ENCODE results near the gene SDR39U1.

The SDR39U1 gene

DNA sequence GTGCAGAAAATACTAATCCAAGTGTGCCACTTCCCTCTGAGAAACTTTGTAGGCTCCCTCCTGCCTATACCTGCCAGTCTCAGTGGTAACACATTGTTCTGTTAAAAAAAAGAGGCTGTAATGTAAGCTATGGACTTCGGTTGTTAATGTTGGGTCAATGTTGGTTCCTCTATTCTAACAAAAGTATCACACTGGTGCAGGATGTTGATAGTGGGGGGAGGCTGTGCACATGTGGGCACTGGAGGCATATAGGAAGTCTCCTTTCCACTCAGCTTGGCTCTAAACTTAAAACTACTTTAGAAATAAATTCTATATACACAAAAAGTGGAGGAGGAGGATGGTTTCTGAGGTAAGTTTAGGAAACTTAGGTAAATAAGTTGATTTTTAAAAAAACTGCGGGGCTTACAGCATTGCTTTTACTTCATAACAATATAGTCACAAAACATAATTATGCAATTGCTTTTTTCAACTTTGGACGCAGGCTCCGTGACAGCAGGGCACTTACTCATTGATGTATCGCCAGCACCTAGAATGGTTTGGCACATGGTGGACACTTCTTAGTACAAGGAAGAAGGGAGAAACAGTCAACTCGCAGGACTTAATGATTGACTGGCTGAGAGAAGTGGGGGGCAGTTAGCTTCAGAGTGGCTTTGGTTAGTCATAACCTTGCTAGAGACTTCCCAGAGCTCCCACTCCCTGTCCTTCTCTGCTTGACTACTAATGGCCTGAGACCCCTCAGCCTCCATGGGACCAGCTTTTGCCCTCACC lies 51.7 kb downstream of the SDR39U1 start:
- H3K4me3 ChIP-seq (replicated peaks; ENCODE audit: low read depth, low read length), result no peak overlapping the region
- DNase-seq (ENCODE audit: low read depth), result no peak

More for the DNA sequence above, 51.7 kb downstream of the SDR39U1 start:
- TF ChIP-seq, protein P1, sequence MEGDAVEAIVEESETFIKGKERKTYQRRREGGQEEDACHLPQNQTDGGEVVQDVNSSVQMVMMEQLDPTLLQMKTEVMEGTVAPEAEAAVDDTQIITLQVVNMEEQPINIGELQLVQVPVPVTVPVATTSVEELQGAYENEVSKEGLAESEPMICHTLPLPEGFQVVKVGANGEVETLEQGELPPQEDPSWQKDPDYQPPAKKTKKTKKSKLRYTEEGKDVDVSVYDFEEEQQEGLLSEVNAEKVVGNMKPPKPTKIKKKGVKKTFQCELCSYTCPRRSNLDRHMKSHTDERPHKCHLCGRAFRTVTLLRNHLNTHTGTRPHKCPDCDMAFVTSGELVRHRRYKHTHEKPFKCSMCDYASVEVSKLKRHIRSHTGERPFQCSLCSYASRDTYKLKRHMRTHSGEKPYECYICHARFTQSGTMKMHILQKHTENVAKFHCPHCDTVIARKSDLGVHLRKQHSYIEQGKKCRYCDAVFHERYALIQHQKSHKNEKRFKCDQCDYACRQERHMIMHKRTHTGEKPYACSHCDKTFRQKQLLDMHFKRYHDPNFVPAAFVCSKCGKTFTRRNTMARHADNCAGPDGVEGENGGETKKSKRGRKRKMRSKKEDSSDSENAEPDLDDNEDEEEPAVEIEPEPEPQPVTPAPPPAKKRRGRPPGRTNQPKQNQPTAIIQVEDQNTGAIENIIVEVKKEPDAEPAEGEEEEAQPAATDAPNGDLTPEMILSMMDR (IDR thresholded peaks at IDR 0.05; ENCODE audit: low read length, missing control alignments), result no peak

Measured in fibroblast of pulmonary artery (primary cell).